Activated naive CD8-positive, alpha-beta T cell (primary cell): ENCODE data around the gene DAGLA.

ENCODE experiments used
- H3K27ac Mint-ChIP-seq: one replicate; pipeline ENCODE4 v1.8.0; 2021; ENCODE audit warnings: mixed read lengths
- H3K27me3 Mint-ChIP-seq: one replicate; pipeline ENCODE4 v1.8.0; 2021; ENCODE audit warnings: mixed read lengths
- H3K36me3 Mint-ChIP-seq: one replicate; pipeline ENCODE4 v1.8.0; 2021; ENCODE audit warnings: mixed read lengths
- H3K4me1 Mint-ChIP-seq: one replicate; pipeline ENCODE4 v1.8.0; 2021; ENCODE audit warnings: low read depth, mixed read lengths
- H3K4me3 Mint-ChIP-seq: one replicate; pipeline ENCODE4 v1.8.0; 2021; ENCODE audit warnings: mild to moderate bottlenecking, mixed read lengths
- H3K9me3 Mint-ChIP-seq: one replicate; pipeline ENCODE4 v1.8.0; 2021; ENCODE audit warnings: low read depth, mixed read lengths

Gene DAGLA

GRCh38 chr11:61718046-61718531 is 37.9 kb downstream of the DAGLA start:
- Mint-ChIP-seq H3K9me3 (no peaks in the 10 kb centered on the region), H3K27me3 (no peaks in the 10 kb centered on the region), H3K27ac (no peak overlapping the region), H3K4me3 (no peak overlapping the region), H3K36me3 (no peaks in the 10 kb centered on the region), H3K4me1 (no peaks in the 10 kb centered on the region)

GRCh38 chr11:61718621-61719302 is 38.6 kb downstream of the DAGLA start:
- Mint-ChIP-seq H3K36me3 (no peaks in the 10 kb centered on the region), H3K27me3 (no peaks in the 10 kb centered on the region), H3K4me3 (no peak overlapping the region), H3K4me1 (no peaks in the 10 kb centered on the region), H3K9me3 (no peaks in the 10 kb centered on the region), H3K27ac (no peak overlapping the region)

GRCh38 chr11:61719978-61720377 is 39.8 kb downstream of the DAGLA start:
- Mint-ChIP-seq H3K9me3 (no peaks in the 10 kb centered on the region), H3K4me3 (no peak overlapping the region), H3K36me3 (no peaks in the 10 kb centered on the region), H3K4me1 (no peaks in the 10 kb centered on the region), H3K27ac (no peak overlapping the region), H3K27me3 (no peaks in the 10 kb centered on the region)

- Mint-ChIP-seq H3K27ac (no peak overlapping the region), H3K4me3 (no peak overlapping the region), H3K27me3 (no peaks in the 10 kb centered on the region), H3K9me3 (no peaks in the 10 kb centered on the region), H3K36me3 (no peaks in the 10 kb centered on the region), H3K4me1 (no peaks in the 10 kb centered on the region)
Measured at GRCh38 chr11:61720597-61720996, 40.4 kb downstream of the DAGLA start.

- H3K27me3 Mint-ChIP-seq = no peaks in the 10 kb centered on the region
- no peaks in the 10 kb centered on the region for H3K36me3 Mint-ChIP-seq
- H3K4me1 Mint-ChIP-seq = no peaks in the 10 kb centered on the region
- H3K9me3 Mint-ChIP-seq = no peaks in the 10 kb centered on the region
- H3K4me3 Mint-ChIP-seq = no peak overlapping the region
- H3K27ac Mint-ChIP-seq = no peak overlapping the region
Measured at GRCh38 chr11:61724437-61724836, 44.2 kb downstream of the DAGLA start.

GRCh38 chr11:61725781-61726231 is 45.6 kb downstream of the DAGLA start:
- Mint-ChIP-seq H3K36me3 (no peaks in the 10 kb centered on the region), H3K4me1 (no peaks in the 10 kb centered on the region), H3K4me3 (no peak overlapping the region), H3K27me3 (no peaks in the 10 kb centered on the region), H3K9me3 (no peaks in the 10 kb centered on the region), H3K27ac (no peak overlapping the region)

GRCh38 chr11:61726775-61727174 is 46.6 kb downstream of the DAGLA start:
- no peaks in the 10 kb centered on the region for H3K4me1 Mint-ChIP-seq
- no peaks in the 10 kb centered on the region for H3K9me3 Mint-ChIP-seq
- no peak overlapping the region for H3K4me3 Mint-ChIP-seq
- H3K27me3 Mint-ChIP-seq = no peaks in the 10 kb centered on the region
- H3K36me3 Mint-ChIP-seq = no peaks in the 10 kb centered on the region
- no peak overlapping the region for H3K27ac Mint-ChIP-seq

- no peaks in the 10 kb centered on the region for H3K9me3 Mint-ChIP-seq
- no peaks in the 10 kb centered on the region for H3K36me3 Mint-ChIP-seq
- H3K27ac Mint-ChIP-seq = no peak overlapping the region
- H3K4me3 Mint-ChIP-seq = no peak overlapping the region
- no peaks in the 10 kb centered on the region for H3K4me1 Mint-ChIP-seq
- no peaks in the 10 kb centered on the region for H3K27me3 Mint-ChIP-seq
Measured at GRCh38 chr11:61727401-61727811, 47.2 kb downstream of the DAGLA start.

- no peaks in the 10 kb centered on the region for H3K27me3 Mint-ChIP-seq
- H3K9me3 Mint-ChIP-seq = no peaks in the 10 kb centered on the region
- no peaks in the 10 kb centered on the region for H3K36me3 Mint-ChIP-seq
- peaks cover 1% of the 10 kb centered on the region for H3K4me1 Mint-ChIP-seq
- no peak overlapping the region for H3K27ac Mint-ChIP-seq
- H3K4me3 Mint-ChIP-seq = no peak overlapping the region
Measured at GRCh38 chr11:61728066-61728939, 48.1 kb downstream of the DAGLA start.

- no peaks in the 10 kb centered on the region for H3K36me3 Mint-ChIP-seq
- peaks cover 3% of the 10 kb centered on the region for H3K4me1 Mint-ChIP-seq
- H3K9me3 Mint-ChIP-seq = no peaks in the 10 kb centered on the region
- H3K27me3 Mint-ChIP-seq = no peaks in the 10 kb centered on the region
- no peak overlapping the region for H3K27ac Mint-ChIP-seq
- H3K4me3 Mint-ChIP-seq = no peak overlapping the region
Measured at GRCh38 chr11:61728940-61729219, 48.7 kb downstream of the DAGLA start.

GRCh38 chr11:61730240-61730994 is 50.2 kb downstream of the DAGLA start:
- no peak overlapping the region for H3K27ac Mint-ChIP-seq
- no peaks in the 10 kb centered on the region for H3K36me3 Mint-ChIP-seq
- peaks cover 3% of the 10 kb centered on the region for H3K4me1 Mint-ChIP-seq
- no peak overlapping the region for H3K4me3 Mint-ChIP-seq
- H3K27me3 Mint-ChIP-seq = no peaks in the 10 kb centered on the region
- H3K9me3 Mint-ChIP-seq = no peaks in the 10 kb centered on the region

GRCh38 chr11:61731211-61731951 is 51.2 kb downstream of the DAGLA start:
- H3K27me3 Mint-ChIP-seq = no peaks in the 10 kb centered on the region
- no peak overlapping the region for H3K27ac Mint-ChIP-seq
- no peaks in the 10 kb centered on the region for H3K36me3 Mint-ChIP-seq
- H3K4me3 Mint-ChIP-seq = no peak overlapping the region
- no peaks in the 10 kb centered on the region for H3K9me3 Mint-ChIP-seq
- peaks cover 3% of the 10 kb centered on the region for H3K4me1 Mint-ChIP-seq

- Mint-ChIP-seq H3K4me3 (no peak overlapping the region), H3K27ac (no peak overlapping the region), H3K27me3 (no peaks in the 10 kb centered on the region), H3K4me1 (peaks cover 3% of the 10 kb centered on the region), H3K9me3 (no peaks in the 10 kb centered on the region), H3K36me3 (no peaks in the 10 kb centered on the region)
Measured at GRCh38 chr11:61731952-61732675, 51.9 kb downstream of the DAGLA start.

GRCh38 chr11:61732705-61733104 is 52.5 kb downstream of the DAGLA start:
- no peaks in the 10 kb centered on the region for H3K9me3 Mint-ChIP-seq
- no peaks in the 10 kb centered on the region for H3K36me3 Mint-ChIP-seq
- H3K27me3 Mint-ChIP-seq = no peaks in the 10 kb centered on the region
- no peak overlapping the region for H3K4me3 Mint-ChIP-seq
- no peak overlapping the region for H3K27ac Mint-ChIP-seq
- H3K4me1 Mint-ChIP-seq = peaks cover 3% of the 10 kb centered on the region
